WI38 (cell line): ENCODE measurements around the gene MVB12B.

Source experiments
- H3K4me3 ChIP-seq: 2 replicates; pipeline ENCODE4 v1.5.1; 2011; ENCODE audit warnings: low read depth, mild to moderate bottlenecking, control low read depth, low read length
- TF ChIP-seq, protein P1 (sequence below): IDR thresholded peaks from 2 replicates; pipeline ENCODE4 v1.5.1; 2012; ENCODE audit warnings: low read depth, mild to moderate bottlenecking, control low read depth, low read length

The MVB12B gene

DNA sequence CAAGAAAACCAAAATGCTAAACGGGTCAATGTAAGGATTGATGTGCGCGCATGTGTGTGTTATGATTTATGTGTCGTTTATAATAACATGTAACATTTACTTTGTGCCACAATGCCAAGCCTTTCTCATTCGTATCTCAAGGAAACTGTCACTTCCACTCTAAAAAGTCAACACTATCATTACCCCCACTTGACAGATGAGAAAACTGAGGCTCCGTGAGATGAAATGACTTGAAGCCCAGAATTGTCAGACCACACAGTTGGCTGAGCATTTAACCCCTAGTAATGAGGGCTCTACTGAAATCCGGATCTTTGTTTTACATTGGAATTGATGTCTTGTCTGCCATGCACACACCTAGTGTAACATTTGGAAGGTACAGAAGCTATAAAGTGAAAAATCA, 192.1 kb downstream of the MVB12B start:
- TF ChIP-seq, protein P1, sequence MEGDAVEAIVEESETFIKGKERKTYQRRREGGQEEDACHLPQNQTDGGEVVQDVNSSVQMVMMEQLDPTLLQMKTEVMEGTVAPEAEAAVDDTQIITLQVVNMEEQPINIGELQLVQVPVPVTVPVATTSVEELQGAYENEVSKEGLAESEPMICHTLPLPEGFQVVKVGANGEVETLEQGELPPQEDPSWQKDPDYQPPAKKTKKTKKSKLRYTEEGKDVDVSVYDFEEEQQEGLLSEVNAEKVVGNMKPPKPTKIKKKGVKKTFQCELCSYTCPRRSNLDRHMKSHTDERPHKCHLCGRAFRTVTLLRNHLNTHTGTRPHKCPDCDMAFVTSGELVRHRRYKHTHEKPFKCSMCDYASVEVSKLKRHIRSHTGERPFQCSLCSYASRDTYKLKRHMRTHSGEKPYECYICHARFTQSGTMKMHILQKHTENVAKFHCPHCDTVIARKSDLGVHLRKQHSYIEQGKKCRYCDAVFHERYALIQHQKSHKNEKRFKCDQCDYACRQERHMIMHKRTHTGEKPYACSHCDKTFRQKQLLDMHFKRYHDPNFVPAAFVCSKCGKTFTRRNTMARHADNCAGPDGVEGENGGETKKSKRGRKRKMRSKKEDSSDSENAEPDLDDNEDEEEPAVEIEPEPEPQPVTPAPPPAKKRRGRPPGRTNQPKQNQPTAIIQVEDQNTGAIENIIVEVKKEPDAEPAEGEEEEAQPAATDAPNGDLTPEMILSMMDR: no peak
- no peak overlapping the region for H3K4me3 ChIP-seq

DNA sequence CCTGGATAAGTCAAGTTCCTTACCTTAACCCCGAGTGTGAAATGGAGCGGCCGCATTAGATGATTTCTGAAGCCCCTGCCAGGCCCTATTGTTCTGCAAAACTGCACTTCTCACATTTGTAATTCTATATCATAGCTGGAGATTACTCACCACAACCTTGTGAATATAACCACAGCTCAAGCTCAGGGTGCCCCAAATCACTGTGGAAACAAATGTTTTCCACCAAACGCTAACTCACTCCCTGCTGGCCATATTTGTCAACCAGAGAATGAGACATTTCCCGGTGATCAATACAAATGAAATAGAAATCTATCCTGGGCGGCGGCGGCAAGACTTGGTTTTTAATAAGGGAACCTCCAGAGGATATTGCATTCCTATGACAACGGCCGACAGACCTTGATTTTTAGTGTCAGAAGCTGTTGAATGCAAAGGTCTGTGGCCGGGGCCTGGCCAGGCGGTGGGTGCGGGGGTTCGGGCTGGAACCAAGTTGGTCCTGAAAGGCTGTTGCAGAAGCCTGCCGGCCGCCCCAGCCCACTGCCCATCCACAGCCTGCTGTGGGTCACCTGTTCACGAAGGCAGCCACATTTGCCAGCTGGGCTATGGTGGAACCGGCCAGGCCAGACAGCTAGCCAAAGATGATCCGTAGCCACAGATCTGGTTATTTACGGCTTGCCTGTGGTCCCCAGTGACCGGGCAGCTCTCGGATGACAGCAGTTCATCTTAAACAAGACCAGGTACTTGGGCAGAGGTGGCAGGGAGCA, 193.2 kb downstream of the MVB12B start:
- TF ChIP-seq, protein P1: no peak
- no peak overlapping the region for H3K4me3 ChIP-seq

GRCh38 chr9:126520453-126520852, 193.8 kb downstream of the MVB12B start:
- TF ChIP-seq, protein P1: no peak
- H3K4me3 ChIP-seq: no peak overlapping the region

DNA sequence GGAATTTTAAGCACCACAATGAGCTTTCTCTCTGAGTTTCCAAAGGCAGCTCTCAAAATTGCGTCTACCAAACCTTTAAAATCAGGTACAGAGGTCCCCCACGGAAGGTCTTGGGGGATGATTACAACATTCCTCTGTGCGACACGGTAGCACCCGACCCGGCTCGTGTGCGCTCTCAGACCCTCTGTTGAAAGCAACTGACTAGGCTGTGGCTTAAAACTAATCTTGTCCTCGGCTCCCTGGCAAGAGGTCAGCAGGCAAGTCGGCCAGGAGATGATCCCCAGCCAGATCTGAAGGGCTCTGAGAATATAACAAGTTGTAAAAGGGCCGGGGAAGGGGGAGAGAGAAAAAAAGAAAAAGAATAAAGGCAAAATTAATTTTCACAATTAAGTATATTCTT, 194.5 kb downstream of the MVB12B start:
- TF ChIP-seq, protein P1: no peak
- no peak overlapping the region for H3K4me3 ChIP-seq

DNA sequence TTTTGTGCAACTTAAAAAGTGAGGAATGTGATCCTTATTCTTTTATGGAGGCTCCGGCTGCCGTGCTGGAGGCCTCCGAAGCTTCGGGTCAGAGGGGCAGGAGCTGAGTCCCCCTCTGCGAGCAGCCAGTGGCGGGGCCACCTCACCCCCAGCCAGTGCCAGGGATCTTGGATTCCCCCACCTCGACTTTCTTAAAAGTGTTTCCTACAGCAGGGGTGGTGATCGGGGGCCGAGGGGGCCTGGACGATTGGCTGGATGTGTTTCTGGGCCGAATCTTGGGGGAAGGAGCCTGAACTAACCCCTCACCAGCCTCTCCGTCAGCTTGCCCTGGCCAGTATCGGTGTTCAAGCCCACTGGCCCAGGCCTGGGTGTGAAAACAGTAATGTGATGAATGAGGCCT, 194.9 kb downstream of the MVB12B start:
- no peak overlapping the region for H3K4me3 ChIP-seq
- TF ChIP-seq, protein P1: no peak

DNA sequence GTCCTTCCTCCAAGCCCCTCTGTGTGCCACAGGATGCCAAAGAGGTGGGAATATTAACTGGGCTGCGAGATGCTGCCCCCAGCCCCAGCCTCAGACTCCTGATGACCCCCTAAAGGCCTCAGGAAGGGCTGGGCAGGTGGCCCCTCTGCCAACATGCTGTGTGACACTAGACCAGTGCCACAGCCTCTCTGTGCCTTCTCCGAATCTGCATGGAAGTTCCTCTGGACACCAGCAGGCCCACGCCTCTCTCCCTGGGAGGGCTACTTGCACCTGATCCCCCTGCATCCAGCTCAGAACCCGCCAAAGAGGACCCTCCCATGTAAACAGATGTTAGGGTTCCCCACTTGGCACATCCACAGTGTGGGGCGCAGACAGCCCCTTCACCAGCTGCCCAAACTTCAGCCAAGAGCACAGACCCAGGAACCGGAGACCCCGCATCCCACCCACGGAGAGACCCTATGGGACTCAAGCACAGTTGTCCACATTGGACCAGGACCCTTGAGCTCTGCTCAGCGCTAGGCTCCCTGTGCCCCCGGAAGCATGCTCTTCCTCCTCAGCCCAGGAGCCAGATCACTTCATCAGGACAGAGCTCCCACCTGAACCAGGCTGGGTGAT, 195.5 kb downstream of the MVB12B start:
- TF ChIP-seq, protein P1: no peak
- no peak overlapping the region for H3K4me3 ChIP-seq

DNA sequence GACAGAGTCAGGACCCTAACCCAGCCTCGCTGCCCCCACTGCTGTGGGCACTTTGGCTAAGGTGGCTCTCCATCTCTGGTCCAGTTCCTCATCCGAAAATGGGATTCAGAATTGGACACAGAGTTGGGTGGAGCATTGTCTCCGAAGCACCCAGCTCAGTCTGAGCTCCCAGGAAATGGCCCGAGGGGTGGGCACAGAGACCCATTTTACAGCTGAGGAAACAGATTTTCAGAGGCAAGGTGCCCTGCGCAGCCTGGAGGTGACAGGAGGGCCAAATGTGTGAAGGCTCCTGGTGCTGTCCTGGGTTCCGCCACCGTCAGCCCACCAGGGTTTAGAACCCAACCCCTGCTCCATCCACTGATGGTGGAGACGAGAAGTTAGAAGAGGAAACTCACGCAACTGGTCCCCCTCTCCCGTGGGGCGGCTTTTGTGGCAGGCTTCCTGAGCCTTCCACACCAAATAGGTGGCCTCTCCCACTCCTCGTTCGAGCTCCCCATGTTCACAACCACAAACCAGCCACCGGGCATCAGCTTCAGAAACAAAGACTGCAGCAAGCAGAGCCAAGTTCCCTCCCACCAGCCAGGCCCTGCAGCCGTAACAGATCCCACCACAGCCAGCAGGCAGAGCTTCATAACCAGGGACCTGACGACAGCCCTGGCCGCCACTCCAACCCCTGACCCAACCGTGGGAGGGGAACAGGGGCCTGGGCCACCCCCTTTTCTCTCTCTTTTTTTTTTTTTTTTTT, 196.2 kb downstream of the MVB12B start:
- TF ChIP-seq, protein P1: no peak

More for the DNA sequence above, 196.2 kb downstream of the MVB12B start:
- no peak overlapping the region for H3K4me3 ChIP-seq
